ENCODE measurements around the gene NUCKS1.

The NUCKS1 gene

DNA sequence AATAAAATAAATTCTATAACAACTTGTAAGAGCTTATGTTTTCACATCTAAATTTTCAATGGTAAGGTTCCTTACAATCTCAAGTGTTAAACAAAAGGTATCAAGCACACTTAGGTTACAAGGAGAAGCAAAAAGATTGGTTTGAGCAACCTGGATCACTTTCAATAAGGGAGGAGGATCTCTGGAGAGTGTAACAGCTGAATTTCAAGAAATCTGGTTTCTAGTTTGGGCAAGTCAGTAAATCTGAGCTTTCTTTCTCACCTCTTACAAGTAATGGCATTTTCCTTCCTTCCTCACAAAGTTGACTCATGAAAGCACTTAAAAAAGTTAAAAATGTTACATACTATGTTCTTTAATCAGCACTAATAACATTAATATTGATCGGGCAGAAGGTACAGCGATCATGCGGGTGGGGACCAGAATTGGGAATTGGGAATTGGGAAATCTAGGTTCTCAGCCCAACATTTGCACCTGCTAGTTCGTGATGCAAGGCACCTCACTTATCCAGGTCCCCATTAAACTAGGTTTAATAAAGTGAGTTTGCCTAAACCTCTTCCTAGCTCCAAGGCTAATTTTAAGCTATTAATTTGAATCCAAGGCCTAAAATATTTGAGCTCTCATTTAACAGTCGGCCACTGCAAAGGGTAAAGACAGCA, 3.1 kb downstream of the NUCKS1 start:
- Histone ChIP-seq H3K36me3 (peaks cover 54% of the 10 kb centered on the region), H3K27ac (no peak overlapping the region), H3K4me3 (ENCODE audit: low read depth, low read length) (no peak overlapping the region), H3K9me3 (ENCODE audit: severe bottlenecking) (no peaks in the 10 kb centered on the region), H3K27me3 (ENCODE audit: insufficient read depth, low read depth, severe bottlenecking) (no peaks in the 10 kb centered on the region)
- no peak for DNase-seq
- TF ChIP-seq, protein P1, sequence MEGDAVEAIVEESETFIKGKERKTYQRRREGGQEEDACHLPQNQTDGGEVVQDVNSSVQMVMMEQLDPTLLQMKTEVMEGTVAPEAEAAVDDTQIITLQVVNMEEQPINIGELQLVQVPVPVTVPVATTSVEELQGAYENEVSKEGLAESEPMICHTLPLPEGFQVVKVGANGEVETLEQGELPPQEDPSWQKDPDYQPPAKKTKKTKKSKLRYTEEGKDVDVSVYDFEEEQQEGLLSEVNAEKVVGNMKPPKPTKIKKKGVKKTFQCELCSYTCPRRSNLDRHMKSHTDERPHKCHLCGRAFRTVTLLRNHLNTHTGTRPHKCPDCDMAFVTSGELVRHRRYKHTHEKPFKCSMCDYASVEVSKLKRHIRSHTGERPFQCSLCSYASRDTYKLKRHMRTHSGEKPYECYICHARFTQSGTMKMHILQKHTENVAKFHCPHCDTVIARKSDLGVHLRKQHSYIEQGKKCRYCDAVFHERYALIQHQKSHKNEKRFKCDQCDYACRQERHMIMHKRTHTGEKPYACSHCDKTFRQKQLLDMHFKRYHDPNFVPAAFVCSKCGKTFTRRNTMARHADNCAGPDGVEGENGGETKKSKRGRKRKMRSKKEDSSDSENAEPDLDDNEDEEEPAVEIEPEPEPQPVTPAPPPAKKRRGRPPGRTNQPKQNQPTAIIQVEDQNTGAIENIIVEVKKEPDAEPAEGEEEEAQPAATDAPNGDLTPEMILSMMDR (IDR thresholded peaks at IDR 0.05; ENCODE audit: low read depth, low read length) = no peak

DNA sequence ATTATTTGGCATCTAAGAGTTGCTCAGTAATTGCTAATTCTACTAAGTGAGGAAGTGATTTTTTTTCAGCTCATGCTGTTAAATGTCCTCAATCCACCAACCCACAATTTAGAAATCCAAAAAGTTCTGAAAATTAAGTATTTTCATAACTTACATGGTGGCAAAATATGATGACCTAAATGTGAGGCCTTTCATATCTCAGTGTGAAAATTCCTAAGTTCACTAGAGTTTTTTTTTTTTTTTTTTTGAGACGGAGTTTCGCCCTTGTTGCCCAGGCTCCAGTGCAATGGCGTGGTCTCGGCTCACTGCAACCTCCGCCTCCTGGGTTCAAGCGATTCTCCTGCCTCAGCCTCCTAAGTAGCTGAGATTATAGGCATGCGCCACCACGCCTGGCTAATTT, 5.6 kb downstream of the NUCKS1 start:
- Histone ChIP-seq H3K36me3 (peaks cover 73% of the 10 kb centered on the region), H3K27ac (no peak overlapping the region), H3K27me3 (ENCODE audit: insufficient read depth, low read depth, severe bottlenecking) (no peaks in the 10 kb centered on the region), H3K9me3 (ENCODE audit: severe bottlenecking) (no peaks in the 10 kb centered on the region), H3K4me3 (ENCODE audit: low read depth, low read length) (no peak overlapping the region)
- TF ChIP-seq, protein P1 (IDR thresholded peaks at IDR 0.05; ENCODE audit: low read depth, low read length) = no peak
- DNase-seq = no peak

DNA sequence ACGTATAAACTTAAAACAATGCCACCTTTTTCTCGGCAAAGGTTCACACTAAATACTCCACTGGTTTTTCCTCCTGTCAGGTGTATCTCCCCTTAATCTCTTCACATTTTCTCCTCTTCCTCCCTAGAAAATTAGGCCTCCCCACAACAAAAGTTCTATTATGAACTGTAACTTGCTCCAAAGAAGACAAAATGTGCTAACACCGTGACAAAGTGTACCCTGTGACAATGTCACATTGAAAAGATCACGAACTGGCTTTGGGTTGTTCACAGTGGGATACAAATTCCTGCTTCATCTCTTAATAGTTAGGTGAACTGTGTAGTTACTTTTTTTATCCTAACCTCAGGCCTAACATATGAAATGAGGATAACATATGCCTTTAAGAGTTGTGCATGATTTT, 6.0 kb downstream of the NUCKS1 start:
- H3K9me3 ChIP-seq (ENCODE audit: severe bottlenecking) = no peaks in the 10 kb centered on the region
- peaks cover 75% of the 10 kb centered on the region for H3K36me3 ChIP-seq
- TF ChIP-seq, protein P1 (IDR thresholded peaks at IDR 0.05; ENCODE audit: low read depth, low read length) = no peak
- H3K27me3 ChIP-seq (ENCODE audit: insufficient read depth, low read depth, severe bottlenecking) = no peaks in the 10 kb centered on the region
- no peak for DNase-seq
- H3K27ac ChIP-seq = no peak overlapping the region
- H3K4me3 ChIP-seq (ENCODE audit: low read depth, low read length) = no peak overlapping the region

DNA sequence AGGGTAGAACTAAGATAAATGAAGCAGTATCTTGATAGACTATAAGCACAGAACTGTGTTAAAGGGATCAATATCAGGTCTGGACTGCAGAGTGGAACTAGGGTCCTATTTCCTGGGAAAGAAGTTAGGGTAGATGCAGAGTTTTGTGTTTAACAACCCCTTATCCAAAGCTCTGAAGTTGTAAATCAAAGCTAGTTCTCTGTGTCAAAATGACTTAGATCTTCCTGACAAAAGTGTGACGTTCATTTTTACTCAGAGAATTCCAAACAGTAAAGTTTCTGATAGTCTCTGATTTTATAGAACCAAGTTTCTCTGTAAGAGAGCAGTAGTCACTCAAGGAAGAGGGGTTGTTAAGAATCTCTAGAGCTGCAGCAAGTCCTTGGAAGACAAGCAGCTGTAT, 8.3 kb downstream of the NUCKS1 start:
- no peaks in the 10 kb centered on the region for H3K9me3 ChIP-seq (ENCODE audit: severe bottlenecking)
- H3K27ac ChIP-seq = no peak overlapping the region
- no peak overlapping the region for H3K4me3 ChIP-seq (ENCODE audit: low read depth, low read length)
- no peak for DNase-seq
- H3K27me3 ChIP-seq (ENCODE audit: insufficient read depth, low read depth, severe bottlenecking) = no peaks in the 10 kb centered on the region
- peaks cover 59% of the 10 kb centered on the region for H3K36me3 ChIP-seq
- TF ChIP-seq, protein P1 (IDR thresholded peaks at IDR 0.05; ENCODE audit: low read depth, low read length) = no peak

DNA sequence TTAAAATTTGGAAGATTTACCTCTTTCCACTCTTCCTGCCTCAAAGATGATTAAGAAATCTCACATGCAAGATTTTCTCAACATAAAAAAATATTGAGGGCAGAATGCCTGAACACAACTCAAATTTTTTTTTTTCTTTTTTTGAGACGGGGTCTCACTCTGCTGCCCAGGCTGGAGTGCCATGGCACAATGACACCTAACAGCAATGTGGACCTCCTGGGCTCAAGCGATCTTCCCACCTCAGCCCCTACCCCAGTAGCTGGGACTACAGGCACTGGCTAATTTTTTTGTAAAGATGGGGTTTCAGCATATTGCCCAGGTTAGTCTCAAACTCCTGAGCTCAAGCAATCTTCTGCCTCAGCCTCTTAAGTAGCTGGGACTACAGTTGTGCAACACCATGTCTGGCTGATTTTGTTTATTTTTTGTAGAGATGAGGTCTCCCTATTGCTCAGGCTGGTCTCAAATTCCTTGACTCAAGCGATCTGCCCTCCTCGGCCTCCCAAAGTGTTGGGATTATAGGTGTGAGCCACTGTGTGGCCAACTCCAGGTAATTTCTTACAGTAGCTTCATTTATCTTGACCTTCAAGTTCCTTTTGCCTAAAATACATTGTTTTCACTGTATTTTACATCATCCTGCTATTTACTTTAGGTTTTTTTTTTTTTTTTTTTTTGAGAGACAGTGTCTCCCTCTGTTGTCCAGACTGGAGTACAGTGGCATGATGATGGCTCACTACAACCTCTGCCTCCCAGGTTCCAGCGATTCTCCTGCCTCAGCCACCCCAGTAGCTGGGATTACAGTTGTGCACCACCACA, 10.4 kb downstream of the NUCKS1 start:
- peaks cover 59% of the 10 kb centered on the region for H3K36me3 ChIP-seq
- no peaks in the 10 kb centered on the region for H3K9me3 ChIP-seq (ENCODE audit: severe bottlenecking)
- no peak overlapping the region for H3K27ac ChIP-seq
- no peak for DNase-seq
- H3K4me3 ChIP-seq (ENCODE audit: low read depth, low read length) = no peak overlapping the region
- no peaks in the 10 kb centered on the region for H3K27me3 ChIP-seq (ENCODE audit: insufficient read depth, low read depth, severe bottlenecking)
- TF ChIP-seq, protein P1 (IDR thresholded peaks at IDR 0.05; ENCODE audit: low read depth, low read length) = 0 out of 2 replicates have a peak, but pooled peaks have one; percentile 23

All from WERI-Rb-1 (cell line).